Uterus (tissue), 4 donors: ENCODE measurements around the gene CNPPD1. TPM values are rescaled to one million over a fixed set of nuclear protein-coding genes. Genes with fewer than 3 reads are reported as not detected.

ENCODE experiments used
- DNase-seq, 2 donors: peaks; one replicate each; pipeline ENCODE4 v3.0.0-alpha.2; 2019 to 2020
- H3K27ac ChIP-seq, 2 donors: fragments of 200-600 bp; sonication (generic); 1 replicate in 1 of 2; 2 replicates in 1 of 2; pipeline ENCODE4 v1.5.1; 2016 to 2018
- H3K27me3 ChIP-seq, 2 donors: fragments of 200-600 bp; sonication (generic); one replicate each; pipeline ENCODE4 v1.5.1; 2018 to 2019; ENCODE audit warnings: control low read depth in 1 of 2
- H3K36me3 ChIP-seq, 2 donors: fragments of 200-600 bp; sonication (generic); one replicate each; pipeline ENCODE4 v1.5.1; 2019; ENCODE audit warnings: control low read depth in 1 of 2
- H3K4me1 ChIP-seq, 2 donors: fragments of 200-600 bp; sonication (generic); one replicate each; pipeline ENCODE4 v1.5.1; 2018 to 2019; ENCODE audit warnings: control low read depth in 1 of 2
- H3K4me3 ChIP-seq, 2 donors: fragments of 200-600 bp; sonication (generic); 1 replicate in 1 of 2; 2 replicates in 1 of 2; pipeline ENCODE4 v1.5.1; 2018 to 2019; ENCODE audit warnings: mild to moderate bottlenecking in 1 of 2
- H3K9me3 ChIP-seq, 2 donors: fragments of 200-600 bp; sonication (generic); one replicate each; pipeline ENCODE4 v1.5.1; 2019; ENCODE audit warnings: control low read depth in 1 of 2
- CTCF ChIP-seq, 4 experiments: fragments of 200-600 bp in 2 of 4; fragments of 450-650 bp in 2 of 4; sonication (generic) in 2 of 4; IDR thresholded peaks; one replicate each; pipeline ENCODE4 v1.5.1; 2016 to 2019; ENCODE audit warnings: antibody characterized with exemption in 4 of 4, mild to moderate bottlenecking in 2 of 4, moderate library complexity in 1 of 4
- POLR2A ChIP-seq, 2 donors: fragments of 450-650 bp; IDR thresholded peaks; one replicate each; pipeline ENCODE4 v1.6.1; 2016; ENCODE audit warnings: antibody characterized with exemption in 2 of 2, mild to moderate bottlenecking in 1 of 2, moderate library complexity in 1 of 2
- intact Hi-C: fragments of 100-400 bp; cut with DNase I; formaldehyde crosslinking; loops from one replicate; pipeline ENCODE4 v1.15.1; 2023; ENCODE audit warnings: low total_unique reads
- total RNA-seq, 4 donors: library from RNA; depleted of rRNA in 3 of 4; stranded (reverse); fragments of >200 nt in 3 of 4; gene quantifications; one replicate each; pipeline versions ENCODE4 v1.1.0 to v1.2.4, GENCODE V29; 2014 to 2023
- donor health status: DM: yes; HTN: yes; CAD: no.

The CNPPD1 gene
- total RNA-seq, 4 donors from 2014 or later = 3.1 to 56.2 (median 35.8) TPM

GRCh38 chr2:219197388-219197787 is 20.7 kb upstream of the CNPPD1 start:
- H3K27ac ChIP-seq = no peak overlapping the region
- no peaks in the 10 kb centered on the region for H3K9me3 ChIP-seq
- H3K36me3 ChIP-seq = no peaks in the 10 kb centered on the region
- intact Hi-C loops = no loop called here
- no peak for DNase-seq
- no peaks in the 10 kb centered on the region for H3K27me3 ChIP-seq
- no peak for TF ChIP-seq CTCF (IDR thresholded peaks at IDR 0.05)
- no peak for TF ChIP-seq POLR2A (IDR thresholded peaks at IDR 0.05)
- no peaks in the 10 kb centered on the region for H3K4me1 ChIP-seq
- no peak overlapping the region for H3K4me3 ChIP-seq

GRCh38 chr2:219186754-219187456 is 10.2 kb upstream of the CNPPD1 start:
- Histone ChIP-seq H3K36me3 (no peaks in the 10 kb centered on the region), H3K27ac (no peak overlapping the region), H3K4me1 (no peaks in the 10 kb centered on the region), H3K27me3 (no peaks in the 10 kb centered on the region), H3K9me3 (no peaks in the 10 kb centered on the region), H3K4me3 (no peak overlapping the region)
- TF ChIP-seq CTCF (IDR thresholded peaks at IDR 0.05) (no peak), POLR2A (IDR thresholded peaks at IDR 0.05) (no peak)
- intact Hi-C loops = no loop called here
- no peak for DNase-seq

- DNase-seq = no peak
- no peak for TF ChIP-seq POLR2A (IDR thresholded peaks at IDR 0.05)
- no peak for TF ChIP-seq CTCF (IDR thresholded peaks at IDR 0.05)
- intact Hi-C loops = loop anchor here (5.0 kb wide), 1 partner anchor 33 kb away; the partner anchor contains the start of gene ABCB6
- H3K36me3 ChIP-seq = no peaks in the 10 kb centered on the region
- H3K4me3 ChIP-seq = no peak overlapping the region
- H3K27ac ChIP-seq = no peak overlapping the region
- no peaks in the 10 kb centered on the region for H3K27me3 ChIP-seq
- H3K4me1 ChIP-seq = peaks cover 0 to 3% of the 10 kb centered on the region in 2 donors
- H3K9me3 ChIP-seq = no peaks in the 10 kb centered on the region
These were observed 7.4 kb upstream of the CNPPD1 start for GRCh38 chr2:219184121-219184520.

GRCh38 chr2:219183151-219183772 is 6.5 kb upstream of the CNPPD1 start:
- Histone ChIP-seq H3K4me1 (peaks cover 0 to 7% of the 10 kb centered on the region in 2 donors), H3K9me3 (no peaks in the 10 kb centered on the region), H3K27ac (no peak overlapping the region), H3K4me3 (no peak overlapping the region), H3K27me3 (no peaks in the 10 kb centered on the region), H3K36me3 (no peaks in the 10 kb centered on the region)
- DNase-seq = no peak
- TF ChIP-seq POLR2A (IDR thresholded peaks at IDR 0.05) (no peak), CTCF (IDR thresholded peaks at IDR 0.05) (no peak)
- intact Hi-C loops = loop anchor here (5.0 kb wide), 1 partner anchor 34 kb away; the partner anchor contains the start of gene ABCB6
